Measurements from ENCODE around the gene WDR76. TPM values are rescaled to one million over a fixed set of nuclear protein-coding genes. Genes with fewer than 3 reads are reported as not detected.

Gene WDR76
- total RNA-seq: 10 to 100 TPM; 82.4 to 94.0 TPM

DNA sequence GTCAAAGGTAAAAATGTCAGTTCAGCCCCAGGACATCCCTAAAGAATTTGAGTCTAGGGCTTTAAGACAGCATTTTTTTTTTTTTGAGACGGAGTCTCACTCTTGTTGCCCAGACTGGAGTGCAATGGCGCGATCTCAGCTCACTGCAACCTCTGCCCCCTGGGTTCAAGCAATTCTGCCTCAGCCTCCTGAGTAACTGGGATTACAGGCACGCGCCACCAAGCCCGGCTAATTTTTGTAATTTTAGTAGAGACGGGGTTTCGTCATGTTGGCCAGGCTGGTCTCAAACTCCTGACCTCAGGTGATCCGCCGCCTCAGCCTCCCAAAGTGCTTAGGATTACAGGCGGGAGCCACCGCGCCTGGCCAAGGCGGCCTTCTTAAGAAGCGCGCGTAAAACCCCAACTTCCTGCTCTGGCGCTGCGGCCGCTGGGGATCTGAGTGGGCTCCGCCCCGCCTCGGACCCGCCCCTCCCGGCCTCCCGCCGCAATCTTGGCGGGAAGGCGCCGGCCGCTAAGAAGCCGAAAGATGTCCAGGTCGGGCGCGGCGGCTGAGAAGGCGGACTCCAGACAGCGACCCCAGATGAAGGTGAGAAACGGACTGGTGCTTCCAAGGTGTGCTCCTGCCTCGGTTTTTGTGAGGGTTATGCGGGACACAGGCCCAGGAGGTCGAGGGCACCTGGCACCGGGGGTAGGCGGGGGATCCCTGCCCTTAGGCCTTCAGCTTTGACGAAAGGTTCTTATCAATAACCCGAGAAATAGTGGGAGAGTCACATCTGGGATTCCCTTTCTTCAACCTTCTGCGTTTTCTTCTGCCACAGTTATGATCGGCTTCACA, at the start of gene WDR76:
WDR76 (plus strand) TSS at position 495 of the 834 bp plus-strand sequence; CDS start at position 526, 31 bp downstream.
- CTCF ChIA-PET: interaction anchor here (1.0 to 2.1 kb wide), 5 partner anchors 17 to 77 kb away, joined by 3 to 6 read pairs (median 4); partner anchors contain the start of gene ELL3
- peak; percentile 89 for DNase-seq
- intact Hi-C loops (cut with micrococcal nuclease): loop anchor here (1.0 to 10.0 kb wide), 6 partner anchors 49 to 1578 kb away; partner anchors contain the start of genes B2M, EIF3J, FRMD5 and PATL2
- peaks cover 34% of the 10 kb centered on the region for H3K36me3 Mint-ChIP-seq (ENCODE audit: low read depth)
- H3K4me3 Mint-ChIP-seq: peak within 1 kb of the TSS; percentile 95
- H3K4me1 Mint-ChIP-seq (ENCODE audit: low read depth): peaks cover 52% of the 10 kb centered on the region
- no peaks in the 10 kb centered on the region for H3K27me3 Mint-ChIP-seq (ENCODE audit: low read depth)
- peak within 1 kb of the TSS; percentile 98 for H3K27ac Mint-ChIP-seq
- peaks cover 2% of the 10 kb centered on the region for H3K9me3 Mint-ChIP-seq

DNA sequence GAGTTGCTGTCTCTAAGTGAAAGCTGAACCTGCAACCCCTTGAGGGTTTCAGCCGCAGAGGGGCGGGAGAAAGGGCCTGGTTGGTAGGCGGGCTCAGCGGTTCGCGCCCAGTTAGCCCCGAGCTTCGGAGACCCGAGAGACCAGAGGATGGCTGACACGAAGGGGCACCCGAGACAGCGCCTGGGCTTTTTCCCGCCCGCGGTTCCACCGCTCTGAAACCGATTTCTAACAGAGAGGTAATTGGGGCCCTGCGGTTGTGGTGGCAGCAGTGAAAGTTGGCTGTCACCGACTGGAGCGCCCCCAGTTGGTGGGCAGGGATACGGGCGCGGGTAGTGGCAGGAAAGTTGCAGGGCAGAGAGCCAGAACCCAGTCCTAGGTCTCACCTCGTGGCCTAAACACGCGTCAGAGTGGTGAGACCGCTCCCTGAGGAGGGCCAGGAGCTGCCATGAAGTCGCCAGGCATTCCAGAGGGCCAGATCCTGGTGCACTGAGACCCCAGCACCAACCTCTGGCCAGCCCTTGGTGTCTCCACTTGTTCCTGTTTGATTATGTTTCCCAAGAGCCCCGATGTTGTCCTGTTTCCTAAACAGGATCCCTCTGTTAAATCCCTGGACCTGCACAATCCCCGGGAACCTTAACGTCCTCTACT, 49.4 kb upstream of the WDR76 start:
- Mint-ChIP-seq H3K4me1 (ENCODE audit: low read depth) (peaks cover 23% of the 10 kb centered on the region), H3K27me3 (ENCODE audit: low read depth) (no peaks in the 10 kb centered on the region), H3K27ac (peak overlapping the region; percentile 84), H3K9me3 (no peaks in the 10 kb centered on the region), H3K4me3 (peak overlapping the region; percentile 89), H3K36me3 (ENCODE audit: low read depth) (peaks cover 2% of the 10 kb centered on the region)
- intact Hi-C loops (cut with micrococcal nuclease): loop anchor here (1.0 to 2.0 kb wide), 6 partner anchors 8 to 337 kb away; partner anchors contain the start of genes HYPK, SERF2 and SERINC4
- CTCF ChIA-PET: interaction anchor here (0.6 to 2.8 kb wide), 10 partner anchors 9 to 385 kb away, joined by 3 to 17 read pairs (median 6); partner anchors contain the start of genes HYPK, MFAP1, SERF2 and SERINC4
- DNase-seq: peak; percentile 95

DNA sequence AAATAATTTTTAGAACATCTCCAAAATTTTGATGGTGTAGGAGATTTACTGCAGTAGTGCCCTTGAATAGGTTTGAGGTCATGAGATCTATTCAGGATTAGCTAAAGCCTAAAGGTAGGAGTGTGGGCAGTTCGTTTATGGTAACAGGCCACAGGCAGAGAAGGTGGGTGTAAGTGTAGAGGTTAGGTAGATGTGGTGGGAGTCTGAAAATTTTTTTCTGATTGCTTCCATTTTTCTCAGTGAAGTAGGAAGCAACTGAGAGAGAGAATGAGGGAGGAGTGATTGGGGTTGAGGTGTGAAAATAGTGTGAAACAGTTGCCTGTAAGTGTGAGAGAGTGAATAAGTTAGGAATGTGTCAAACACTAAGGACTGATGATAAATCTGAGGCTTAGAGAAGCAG, 47.8 kb upstream of the WDR76 start:
- intact Hi-C loops (cut with micrococcal nuclease): no loop called here
- H3K27ac Mint-ChIP-seq: peak overlapping the region; percentile 28
- no peaks in the 10 kb centered on the region for H3K36me3 Mint-ChIP-seq (ENCODE audit: low read depth)
- H3K4me3 Mint-ChIP-seq: no peak overlapping the region
- H3K9me3 Mint-ChIP-seq: no peaks in the 10 kb centered on the region
- H3K4me1 Mint-ChIP-seq (ENCODE audit: low read depth): peaks cover 23% of the 10 kb centered on the region
- CTCF ChIA-PET: interaction anchor here (0.7 to 1.0 kb wide), 2 partner anchors 8 to 338 kb away, joined by 3 to 8 read pairs; no protein-coding TSS in a partner anchor
- no peak for DNase-seq
- H3K27me3 Mint-ChIP-seq (ENCODE audit: low read depth): no peaks in the 10 kb centered on the region

DNA sequence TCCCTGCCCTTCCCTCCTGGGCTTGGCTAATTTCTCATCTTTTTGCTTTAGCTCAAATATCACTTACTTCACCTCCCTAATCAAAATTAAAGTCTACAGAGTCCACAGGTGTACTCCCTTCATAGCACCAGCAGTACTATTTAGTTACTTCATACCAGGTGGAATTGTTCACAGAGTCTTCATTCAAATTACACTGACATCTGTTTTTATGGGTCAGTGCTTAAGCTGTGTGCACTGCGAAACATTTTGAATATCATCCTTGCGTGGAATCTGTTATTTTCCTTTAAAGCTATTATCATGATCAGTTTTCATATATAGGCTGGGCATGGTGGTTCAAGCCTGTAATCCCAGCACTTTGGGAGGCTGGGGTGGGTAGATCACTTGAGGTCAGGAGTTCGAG, 37.4 kb upstream of the WDR76 start:
- H3K9me3 Mint-ChIP-seq: no peaks in the 10 kb centered on the region
- H3K27ac Mint-ChIP-seq: no peak overlapping the region
- no peaks in the 10 kb centered on the region for H3K27me3 Mint-ChIP-seq (ENCODE audit: low read depth)
- H3K36me3 Mint-ChIP-seq (ENCODE audit: low read depth): peaks cover 24% of the 10 kb centered on the region
- no peak for DNase-seq
- CTCF ChIA-PET: no interaction called here
- intact Hi-C loops (cut with micrococcal nuclease): no loop called here
- H3K4me3 Mint-ChIP-seq: no peak overlapping the region
- H3K4me1 Mint-ChIP-seq (ENCODE audit: low read depth): peaks cover 19% of the 10 kb centered on the region

DNA sequence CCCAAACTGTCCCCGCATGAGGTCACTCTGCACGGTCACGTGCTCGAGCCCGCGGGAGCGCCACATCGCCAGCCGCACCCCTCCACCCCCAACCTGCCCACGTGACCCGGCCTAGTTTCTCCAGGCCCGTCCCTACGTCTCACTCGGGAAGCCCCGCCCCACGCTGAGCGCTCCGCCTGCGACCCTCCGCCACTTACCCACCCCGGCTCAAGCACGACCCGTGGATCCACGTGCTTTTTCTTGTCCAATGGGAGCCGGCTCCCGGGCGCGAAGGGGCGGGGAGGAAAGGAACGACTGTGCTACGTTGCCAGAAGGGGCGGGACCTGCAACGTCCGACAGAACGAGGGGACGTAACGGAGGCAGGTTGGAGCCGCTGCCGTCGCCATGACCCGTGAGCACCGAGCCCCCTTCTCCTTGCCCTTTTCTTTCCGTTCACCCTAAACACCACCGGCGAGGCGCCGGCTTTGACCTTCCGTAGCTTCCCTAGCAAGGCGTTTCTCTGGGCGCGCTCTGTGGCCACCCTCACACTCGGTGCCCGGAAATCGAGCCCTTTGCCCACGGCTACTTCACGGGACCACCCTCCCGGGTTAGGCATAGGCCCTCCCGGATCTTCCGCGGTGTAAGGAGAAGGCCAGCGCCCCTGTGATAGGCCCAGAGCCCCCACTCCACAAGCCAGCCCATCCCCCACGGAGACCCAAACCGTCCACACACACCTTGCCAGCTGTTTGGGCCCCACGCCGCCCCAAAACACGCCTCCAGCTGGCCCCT, 34.6 kb upstream of the WDR76 start, which contains the start of gene SERF2:
SERF2 (plus strand) TSS at position 328 of the 768 bp plus-strand sequence; CDS start at position 385, 57 bp downstream.
- Mint-ChIP-seq H3K9me3 (no peaks in the 10 kb centered on the region), H3K36me3 (ENCODE audit: low read depth) (peaks cover 48% of the 10 kb centered on the region), H3K27ac (peak within 1 kb of the TSS; percentile 92), H3K4me3 (peak within 1 kb of the TSS; percentile 90), H3K27me3 (ENCODE audit: low read depth) (no peaks in the 10 kb centered on the region), H3K4me1 (ENCODE audit: low read depth) (peaks cover 39% of the 10 kb centered on the region)
- intact Hi-C loops (cut with micrococcal nuclease): loop anchor here (1.0 kb wide), 5 partner anchors 8 to 282 kb away; partner anchors contain the start of genes HYPK, MFAP1 and SERINC4
- CTCF ChIA-PET: interaction anchor here (0.7 to 1.8 kb wide), 2 partner anchors 10 to 15 kb away, joined by 4 to 5 read pairs; partner anchors contain the start of gene ELL3
- DNase-seq: peak; percentile 100

DNA sequence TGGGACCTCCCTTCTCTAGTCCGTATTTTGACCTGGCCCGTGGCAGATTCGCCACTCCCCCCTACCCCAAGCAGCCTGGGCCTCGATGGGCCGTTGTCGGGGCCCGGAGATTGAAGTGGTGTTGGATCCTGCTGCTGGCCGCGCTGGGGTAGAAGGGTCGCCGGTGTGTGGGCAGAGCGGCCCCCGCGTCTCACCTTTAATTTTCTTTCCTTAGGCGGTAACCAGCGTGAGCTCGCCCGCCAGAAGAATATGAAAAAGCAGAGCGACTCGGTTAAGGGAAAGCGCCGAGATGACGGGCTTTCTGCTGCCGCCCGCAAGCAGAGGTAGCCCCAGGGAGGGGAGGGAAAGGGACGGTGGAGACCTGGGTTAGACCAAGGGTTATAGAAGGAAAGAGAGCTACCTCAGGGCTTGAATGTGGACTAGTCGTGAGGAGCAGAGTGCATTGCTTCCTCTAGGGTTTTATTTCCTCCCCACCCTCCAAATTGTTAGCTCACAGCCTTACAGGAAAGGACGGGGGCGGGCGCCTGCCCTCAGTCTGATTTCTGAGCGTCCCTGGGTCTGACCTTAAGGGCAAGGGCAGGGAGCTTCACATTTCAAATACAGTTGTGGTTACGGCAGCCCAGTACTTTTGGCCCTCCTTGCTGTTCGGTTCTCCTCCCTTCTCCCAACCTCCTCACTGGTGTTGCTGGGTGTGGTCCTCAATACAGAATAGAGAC, 33.9 kb upstream of the WDR76 start:
- peaks cover 48% of the 10 kb centered on the region for H3K36me3 Mint-ChIP-seq (ENCODE audit: low read depth)
- CTCF ChIA-PET: interaction anchor here (1.0 kb wide), 1 partner anchor 23 kb away, joined by 5 read pairs; no protein-coding TSS in a partner anchor
- no peaks in the 10 kb centered on the region for H3K9me3 Mint-ChIP-seq
- DNase-seq: peak; percentile 58
- H3K4me1 Mint-ChIP-seq (ENCODE audit: low read depth): peaks cover 43% of the 10 kb centered on the region
- intact Hi-C loops (cut with micrococcal nuclease): loop anchor here (1.0 kb wide), 5 partner anchors 7 to 283 kb away; partner anchors contain the start of genes HYPK, MFAP1 and SERINC4
- H3K27me3 Mint-ChIP-seq (ENCODE audit: low read depth): no peaks in the 10 kb centered on the region
- H3K27ac Mint-ChIP-seq: peak overlapping the region; percentile 92
- H3K4me3 Mint-ChIP-seq: peak overlapping the region; percentile 90

DNA sequence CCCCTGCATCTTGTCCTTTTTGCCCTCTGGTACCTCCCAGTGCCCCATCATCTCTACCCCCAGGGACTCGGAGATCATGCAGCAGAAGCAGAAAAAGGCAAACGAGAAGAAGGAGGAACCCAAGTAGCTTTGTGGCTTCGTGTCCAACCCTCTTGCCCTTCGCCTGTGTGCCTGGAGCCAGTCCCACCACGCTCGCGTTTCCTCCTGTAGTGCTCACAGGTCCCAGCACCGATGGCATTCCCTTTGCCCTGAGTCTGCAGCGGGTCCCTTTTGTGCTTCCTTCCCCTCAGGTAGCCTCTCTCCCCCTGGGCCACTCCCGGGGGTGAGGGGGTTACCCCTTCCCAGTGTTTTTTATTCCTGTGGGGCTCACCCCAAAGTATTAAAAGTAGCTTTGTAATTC, 33.2 kb upstream of the WDR76 start:
- CTCF ChIA-PET: interaction anchor here (1.0 kb wide), 1 partner anchor 24 kb away, joined by 5 read pairs; no protein-coding TSS in a partner anchor
- intact Hi-C loops (cut with micrococcal nuclease): no loop called here
- DNase-seq: no peak
- peak overlapping the region; percentile 90 for H3K4me3 Mint-ChIP-seq
- peak overlapping the region; percentile 92 for H3K27ac Mint-ChIP-seq
- peaks cover 50% of the 10 kb centered on the region for H3K4me1 Mint-ChIP-seq (ENCODE audit: low read depth)
- no peaks in the 10 kb centered on the region for H3K9me3 Mint-ChIP-seq
- no peaks in the 10 kb centered on the region for H3K27me3 Mint-ChIP-seq (ENCODE audit: low read depth)
- peaks cover 54% of the 10 kb centered on the region for H3K36me3 Mint-ChIP-seq (ENCODE audit: low read depth)

DNA sequence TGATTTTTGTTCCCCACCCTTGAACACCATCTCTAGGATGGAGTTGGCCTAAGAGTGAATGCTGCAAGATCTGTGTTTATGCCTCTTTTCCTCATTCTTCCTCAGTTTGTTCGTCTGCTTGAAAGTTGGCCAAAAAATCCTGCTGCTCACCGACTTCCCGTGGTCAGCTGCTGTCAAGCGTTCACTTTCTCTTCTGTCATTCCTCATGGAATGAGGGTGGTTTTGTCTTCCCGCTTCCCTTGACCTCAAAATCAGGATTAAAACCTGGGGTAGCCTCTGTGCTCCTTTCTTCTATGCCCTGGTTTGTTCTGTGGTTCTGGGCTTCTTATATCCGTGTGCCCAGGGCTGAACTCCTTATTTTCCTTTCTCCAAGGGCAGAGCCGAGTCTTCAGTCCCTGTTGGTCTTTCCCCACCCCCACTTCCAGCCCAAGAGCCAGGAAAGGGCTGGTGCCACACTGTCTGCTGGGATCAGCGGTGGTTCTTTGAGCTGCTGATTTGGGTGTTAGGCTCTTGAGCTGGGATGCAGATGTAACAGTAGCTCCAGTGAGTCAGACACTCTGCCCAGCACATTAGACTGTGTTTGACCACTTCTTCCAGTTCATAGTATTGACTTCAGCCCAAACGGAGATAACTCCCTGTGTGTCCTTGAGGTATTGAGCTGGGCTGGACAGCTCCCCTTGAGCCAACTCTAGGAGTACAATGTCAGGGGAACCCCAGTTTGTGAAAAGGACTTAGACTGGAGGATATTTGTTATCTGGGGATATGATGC, 32.3 kb upstream of the WDR76 start:
- H3K27me3 Mint-ChIP-seq (ENCODE audit: low read depth): no peaks in the 10 kb centered on the region
- H3K4me3 Mint-ChIP-seq: peak overlapping the region; percentile 90
- peak overlapping the region; percentile 92 for H3K27ac Mint-ChIP-seq
- no peaks in the 10 kb centered on the region for H3K9me3 Mint-ChIP-seq
- no peak for DNase-seq
- H3K4me1 Mint-ChIP-seq (ENCODE audit: low read depth): peaks cover 56% of the 10 kb centered on the region
- CTCF ChIA-PET: interaction anchor here (3.5 kb wide), 1 partner anchor 18 kb away, joined by 17 read pairs; the partner anchor contains the start of gene ELL3
- peaks cover 62% of the 10 kb centered on the region for H3K36me3 Mint-ChIP-seq (ENCODE audit: low read depth)
- intact Hi-C loops (cut with micrococcal nuclease): no loop called here

DNA sequence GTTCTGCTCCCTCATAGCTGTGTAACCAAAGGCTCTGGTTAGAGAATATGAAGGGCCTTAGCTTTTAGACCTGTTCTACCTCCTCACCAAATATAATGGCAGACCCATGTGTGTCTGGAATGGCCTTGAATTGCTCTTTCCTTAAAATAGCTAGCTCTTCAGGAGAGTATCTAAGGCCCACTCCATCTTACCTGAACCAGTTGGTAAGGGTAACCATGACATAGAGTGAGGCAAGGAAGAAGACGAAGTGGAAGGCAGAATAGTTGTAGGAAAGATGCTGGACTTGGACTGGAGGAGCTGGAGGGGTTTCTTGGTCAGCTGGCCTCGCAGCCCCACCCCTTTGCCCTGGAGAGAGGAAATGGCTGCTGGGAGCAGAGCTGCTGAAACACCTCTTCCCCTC, 31.6 kb upstream of the WDR76 start:
- CTCF ChIA-PET: interaction anchor here (1.1 to 3.5 kb wide), 2 partner anchors 19 to 33 kb away, joined by 3 to 17 read pairs; partner anchors contain the start of gene ELL3
- Mint-ChIP-seq H3K27ac (no peak overlapping the region), H3K4me3 (no peak overlapping the region), H3K36me3 (ENCODE audit: low read depth) (peaks cover 70% of the 10 kb centered on the region), H3K27me3 (ENCODE audit: low read depth) (no peaks in the 10 kb centered on the region), H3K4me1 (ENCODE audit: low read depth) (peaks cover 62% of the 10 kb centered on the region), H3K9me3 (no peaks in the 10 kb centered on the region)
- DNase-seq: no peak
- intact Hi-C loops (cut with micrococcal nuclease): no loop called here

DNA sequence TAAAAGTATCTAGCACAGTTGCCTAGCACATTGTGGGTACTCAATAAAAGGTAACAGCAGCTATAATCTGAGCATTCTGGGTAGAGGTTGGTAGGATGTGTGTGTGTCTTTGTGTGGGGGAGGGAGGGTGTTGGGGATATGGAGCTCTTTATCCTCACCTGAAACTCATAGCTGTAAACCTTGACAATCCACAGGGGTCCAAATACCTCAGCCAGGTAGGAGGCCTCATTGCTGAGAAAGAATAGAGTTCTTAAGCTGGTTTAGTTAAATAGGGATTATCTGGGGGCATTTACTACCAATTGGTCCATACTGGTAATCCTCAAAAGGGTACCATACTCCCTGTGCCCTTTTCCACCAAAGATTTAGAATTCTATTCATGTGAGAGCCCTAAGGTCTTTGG, 30.8 kb upstream of the WDR76 start:
- Mint-ChIP-seq H3K27me3 (ENCODE audit: low read depth) (no peaks in the 10 kb centered on the region), H3K9me3 (no peaks in the 10 kb centered on the region), H3K4me3 (no peak overlapping the region), H3K4me1 (ENCODE audit: low read depth) (peaks cover 64% of the 10 kb centered on the region), H3K36me3 (ENCODE audit: low read depth) (peaks cover 78% of the 10 kb centered on the region), H3K27ac (peak overlapping the region; percentile 37)
- intact Hi-C loops (cut with micrococcal nuclease): no loop called here
- CTCF ChIA-PET: interaction anchor here (1.0 to 3.5 kb wide), 3 partner anchors 19 to 32 kb away, joined by 3 to 17 read pairs (median 3); partner anchors contain the start of genes ELL3 and MFAP1
- DNase-seq: no peak
